Daoy (cell line): ENCODE measurements around the gene PPP1R14D. TPM values are rescaled to one million over a fixed set of nuclear protein-coding genes. Genes with fewer than 3 reads are reported as not detected.

Experiments used
- total RNA-seq: library from RNA; depleted of rRNA; stranded (reverse); fragments of >200 nt; shearing (Covaris generic); gene quantifications from 2 replicates; pipeline ENCODE4 v1.2.3, GENCODE V29; 2014; rRNA removed

The PPP1R14D gene
- total RNA-seq, 1 experiment from 2014 or later, result not detected

Other genes starting within 250 kb of the PPP1R14D start
- gene KNL1, start 234.5 kb downstream of the PPP1R14D start, total RNA-seq, result 43.4 and 44.6 TPM in 2 replicates
- gene RAD51, start 133.5 kb downstream of the PPP1R14D start, total RNA-seq, result 17.9 and 18.7 TPM in 2 replicates
- gene RMDN3, start 73.5 kb downstream of the PPP1R14D start, total RNA-seq, result 17.1 and 20.6 TPM in 2 replicates
- gene GCHFR, start 64.6 kb downstream of the PPP1R14D start, total RNA-seq, result 9.9 and 30.6 TPM in 2 replicates
- gene C15orf62, start 58.7 kb downstream of the PPP1R14D start, total RNA-seq, result 0.40 TPM in 1 of 2 replicates, not detected in the other
- 25.2 and 25.4 TPM in 2 replicates for gene ZFYVE19, start 21.6 kb downstream of the PPP1R14D start, total RNA-seq
- 30.2 and 34.9 TPM in 2 replicates for gene DNAJC17, start 21.2 kb downstream of the PPP1R14D start, total RNA-seq
- 2.6 and 3.8 TPM in 2 replicates for gene SPINT1, start 15.3 kb upstream of the PPP1R14D start, total RNA-seq
- gene RHOV, start 45.5 kb upstream of the PPP1R14D start, total RNA-seq, result 0.15 and 0.23 TPM in 2 replicates
- 23.3 and 27.9 TPM in 2 replicates for gene VPS18, start 65.7 kb upstream of the PPP1R14D start, total RNA-seq
- gene DLL4, start 100.6 kb upstream of the PPP1R14D start, total RNA-seq, result not detected in 2 replicates
- gene CHAC1, start 124.8 kb upstream of the PPP1R14D start, total RNA-seq, result 4.4 and 4.9 TPM in 2 replicates